Hematopoietic multipotent progenitor cell treated with erythropoietin and hydrocortisone succinate and interleukin-3 and kit ligand, for 6 days (in vitro differentiated cells): ENCODE results near the gene S100A8.
"Not testable (repeated sequence)": the region's sequence is repeated elsewhere in the genome, so short reads cannot be mapped to it uniquely, and the experiment has no call there.

Experiments
- DNase-seq: peaks from one replicate; pipeline ENCODE4 v3.0.0-alpha.2; 2015

Gene S100A8

GRCh38 chr1:153390938-153391710 lies at the start of gene S100A8:
Gene S100A8, minus strand, starts transcription at chr1:153391073. Its CDS starts 538 bp downstream, at chr1:153390535.
- peak; percentile 69 for DNase-seq

GRCh38 chr1:153439273-153439672 lies 48.4 kb upstream of the S100A8 start:
- DNase-seq: no peak

GRCh38 chr1:153438599-153438998 lies 47.7 kb upstream of the S100A8 start:
- no peak for DNase-seq

GRCh38 chr1:153437236-153437635 lies 46.4 kb upstream of the S100A8 start:
- DNase-seq: no peak

GRCh38 chr1:153434746-153435455 lies 44.0 kb upstream of the S100A8 start:
- peak; percentile 24 for DNase-seq

GRCh38 chr1:153432874-153433681 lies 42.2 kb upstream of the S100A8 start:
- peak; percentile 51 for DNase-seq

GRCh38 chr1:153431928-153432327 lies 41.1 kb upstream of the S100A8 start:
- DNase-seq: no peak

- DNase-seq: no peak
Measured at GRCh38 chr1:153431427-153431826, 40.6 kb upstream of the S100A8 start.

GRCh38 chr1:153431002-153431401 lies 40.1 kb upstream of the S100A8 start:
- DNase-seq: no peak

GRCh38 chr1:153430561-153430960 lies 39.7 kb upstream of the S100A8 start:
- no peak for DNase-seq

- no peak for DNase-seq
Measured at GRCh38 chr1:153430166-153430553, 39.3 kb upstream of the S100A8 start.

- no peak for DNase-seq
Measured at GRCh38 chr1:153429266-153430165, 38.6 kb upstream of the S100A8 start.

GRCh38 chr1:153428791-153429190 lies 37.9 kb upstream of the S100A8 start:
- no peak for DNase-seq

GRCh38 chr1:153428073-153428638 lies 37.3 kb upstream of the S100A8 start:
- no peak for DNase-seq

GRCh38 chr1:153426809-153427208 lies 35.9 kb upstream of the S100A8 start:
- no peak for DNase-seq

- DNase-seq: peak; percentile 85
Measured at GRCh38 chr1:153422450-153423068, 31.7 kb upstream of the S100A8 start.

- DNase-seq: no peak
Measured at GRCh38 chr1:153420306-153420705, 29.4 kb upstream of the S100A8 start.

- DNase-seq: not testable (repeated sequence)
Measured at GRCh38 chr1:153419436-153419793, 28.5 kb upstream of the S100A8 start.

GRCh38 chr1:153418758-153419435 lies 28.0 kb upstream of the S100A8 start:
- not testable (repeated sequence) for DNase-seq

GRCh38 chr1:153417136-153417888 lies 26.4 kb upstream of the S100A8 start:
- DNase-seq: no peak
